OCI-LY1 (cell line): ENCODE results near the gene ZIC4.

Experiments
- H2AFZ ChIP-seq: fragments of 200-600 bp; sonication (generic), shearing (Covaris generic); 2 replicates; pipeline ENCODE4 v1.6.0; 2014; ENCODE audit warnings: antibody characterized with exemption, mild to moderate bottlenecking, low read length
- H3F3A ChIP-seq: fragments of 200-600 bp; sonication (generic), shearing (Covaris generic); 2 replicates; pipeline ENCODE4 v1.6.0; 2014; ENCODE audit warnings: mild to moderate bottlenecking, antibody characterized with exemption, low read length, moderate library complexity; ENCODE audit not compliant: insufficient read depth
- H3K27ac ChIP-seq: fragments of 200-600 bp; sonication (generic); 2 replicates; pipeline ENCODE4 v1.5.1; 2014; ENCODE audit warnings: low read length, mixed run types, mild to moderate bottlenecking, low read depth; ENCODE audit not compliant: poor library complexity, severe bottlenecking
- H3K27me3 ChIP-seq: fragments of 200-600 bp; sonication (generic); 2 replicates; pipeline ENCODE4 v1.6.0; 2014; ENCODE audit warnings: antibody characterized with exemption, mild to moderate bottlenecking, low read length, moderate library complexity; ENCODE audit not compliant: insufficient read depth
- H3K36me3 ChIP-seq: fragments of 200-600 bp; sonication (generic); 2 replicates; pipeline ENCODE4 v1.6.1; 2014; ENCODE audit warnings: mild to moderate bottlenecking, antibody characterized with exemption, low read length, moderate library complexity, mixed read lengths; ENCODE audit not compliant: insufficient read depth
- H3K4me1 ChIP-seq: fragments of 200-600 bp; sonication (generic); 2 replicates; pipeline ENCODE4 v1.5.1; 2014; ENCODE audit warnings: mild to moderate bottlenecking, low read length, moderate library complexity; ENCODE audit not compliant: insufficient read depth, severe bottlenecking
- H3K4me2 ChIP-seq: fragments of 200-600 bp; sonication (generic), shearing (Covaris generic); 2 replicates; pipeline ENCODE4 v1.6.1; 2014; ENCODE audit warnings: low read length
- H3K4me3 ChIP-seq: fragments of 200-600 bp; sonication (generic); 2 replicates; pipeline ENCODE4 v1.5.1; 2014; ENCODE audit warnings: low read length, low read depth, mild to moderate bottlenecking, mixed read lengths; ENCODE audit not compliant: poor library complexity, severe bottlenecking
- H3K79me2 ChIP-seq: fragments of 200-600 bp; shearing (Covaris generic); 2 replicates; pipeline ENCODE4 v1.6.1; 2016; ENCODE audit warnings: mixed run types, low read length, mixed read lengths; ENCODE audit not compliant: insufficient read depth
- H3K9ac ChIP-seq: fragments of 200-600 bp; sonication (generic), shearing (Covaris generic); 2 replicates; pipeline ENCODE4 v1.6.1; 2014; ENCODE audit warnings: mild to moderate bottlenecking, low read length, mixed read lengths
- H3K9me2 ChIP-seq: fragments of 200-600 bp; sonication (generic), shearing (Covaris generic); 2 replicates; pipeline ENCODE4 v1.6.1; 2014; ENCODE audit warnings: low read depth, mild to moderate bottlenecking, low read length, mixed read lengths
- H3K9me3 ChIP-seq: fragments of 200-600 bp; shearing (Covaris generic); 2 replicates; pipeline ENCODE4 v1.6.1; 2014; ENCODE audit warnings: low read length, mixed read lengths
- H4K20me1 ChIP-seq: fragments of 200-600 bp; sonication (generic), shearing (Covaris generic); 2 replicates; pipeline ENCODE4 v1.6.0; 2016; ENCODE audit warnings: mild to moderate bottlenecking, low read length; ENCODE audit not compliant: insufficient read depth
- EZH2 ChIP-seq: fragments of 200-600 bp; sonication (generic), shearing (Covaris generic); IDR thresholded peaks from 2 replicates; pipeline ENCODE4 v1.8.0; 2017; ENCODE audit warnings: borderline replicate concordance, mixed run types, mild to moderate bottlenecking, antibody characterized with exemption, low read length, moderate library complexity, mixed read lengths
- TF ChIP-seq, protein P1 (sequence below): fragments of 200-600 bp; sonication (generic), shearing (Covaris generic); IDR thresholded peaks from 2 replicates; pipeline ENCODE4 v1.5.1; 2017; ENCODE audit warnings: mild to moderate bottlenecking, antibody characterized with exemption, low read length, moderate library complexity, mixed read lengths

The ZIC4 gene

DNA sequence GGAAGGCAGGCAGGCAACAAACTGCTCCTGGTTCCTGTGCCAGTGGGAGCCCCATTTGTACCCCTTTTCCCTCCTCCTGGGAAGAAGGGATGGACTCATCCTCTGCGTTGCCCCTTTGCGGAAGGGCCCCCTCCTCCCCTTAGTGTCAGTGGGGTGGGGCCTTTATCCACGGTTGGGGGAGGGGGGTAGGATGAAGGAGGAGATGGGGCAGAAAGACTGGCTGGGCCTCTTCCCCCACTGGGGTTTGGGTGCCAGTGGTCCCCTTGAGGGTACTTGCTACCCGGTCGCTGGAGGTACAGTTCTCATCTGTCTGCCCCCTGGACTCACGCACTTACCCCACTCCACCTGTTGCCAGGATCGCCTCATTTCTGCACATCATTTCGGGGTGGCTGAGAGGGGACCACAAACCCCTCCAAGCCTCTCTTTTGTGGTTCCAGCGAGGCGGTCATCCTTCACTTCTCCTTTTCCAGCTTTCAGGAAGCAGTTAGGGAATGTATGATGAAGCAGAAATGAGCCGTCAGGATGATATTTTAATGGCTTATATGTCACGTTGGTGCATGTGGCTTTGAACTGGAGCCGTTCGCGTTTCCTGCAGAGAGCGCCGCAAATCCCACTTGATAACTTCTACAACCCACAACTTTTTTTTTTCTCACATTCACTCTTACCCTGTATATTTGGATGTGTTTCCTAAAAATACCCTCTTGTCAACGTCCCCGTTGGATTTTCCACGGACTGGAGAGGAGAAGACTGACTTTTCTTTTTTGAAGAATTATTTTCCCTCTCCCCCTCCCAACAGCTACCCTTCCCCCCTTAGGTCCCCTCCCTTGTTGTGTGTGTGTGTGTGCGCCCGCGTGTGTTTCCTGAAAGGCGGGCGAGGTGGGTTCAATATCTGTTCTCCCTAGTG, at the start of gene ZIC4:
Gene ZIC4 (minus strand): TSS at position 516 of the 904 bp plus-strand sequence. CDS start 3,746 bp downstream, outside the sequence.
- Histone ChIP-seq H3K27me3 (0 out of 2 replicates have a peak, but pooled peaks cover 10% of the 10 kb centered on the region), H3K4me1 (no peaks in the 10 kb centered on the region), H3K36me3 (no peaks in the 10 kb centered on the region), H3F3A (no peaks in the 10 kb centered on the region), H4K20me1 (no peaks in the 10 kb centered on the region), H3K79me2 (no peaks in the 10 kb centered on the region), H3K4me3 (no peak within 1 kb of the TSS), H3K9me2 (no peaks in the 10 kb centered on the region), H3K9me3 (no peaks in the 10 kb centered on the region), H2AFZ (no peak within 1 kb of the TSS), H3K9ac (no peak within 1 kb of the TSS), H3K27ac (no peak within 1 kb of the TSS), H3K4me2 (no peak within 1 kb of the TSS)
- TF ChIP-seq, protein P1, sequence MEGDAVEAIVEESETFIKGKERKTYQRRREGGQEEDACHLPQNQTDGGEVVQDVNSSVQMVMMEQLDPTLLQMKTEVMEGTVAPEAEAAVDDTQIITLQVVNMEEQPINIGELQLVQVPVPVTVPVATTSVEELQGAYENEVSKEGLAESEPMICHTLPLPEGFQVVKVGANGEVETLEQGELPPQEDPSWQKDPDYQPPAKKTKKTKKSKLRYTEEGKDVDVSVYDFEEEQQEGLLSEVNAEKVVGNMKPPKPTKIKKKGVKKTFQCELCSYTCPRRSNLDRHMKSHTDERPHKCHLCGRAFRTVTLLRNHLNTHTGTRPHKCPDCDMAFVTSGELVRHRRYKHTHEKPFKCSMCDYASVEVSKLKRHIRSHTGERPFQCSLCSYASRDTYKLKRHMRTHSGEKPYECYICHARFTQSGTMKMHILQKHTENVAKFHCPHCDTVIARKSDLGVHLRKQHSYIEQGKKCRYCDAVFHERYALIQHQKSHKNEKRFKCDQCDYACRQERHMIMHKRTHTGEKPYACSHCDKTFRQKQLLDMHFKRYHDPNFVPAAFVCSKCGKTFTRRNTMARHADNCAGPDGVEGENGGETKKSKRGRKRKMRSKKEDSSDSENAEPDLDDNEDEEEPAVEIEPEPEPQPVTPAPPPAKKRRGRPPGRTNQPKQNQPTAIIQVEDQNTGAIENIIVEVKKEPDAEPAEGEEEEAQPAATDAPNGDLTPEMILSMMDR, result no peak
- no peak for TF ChIP-seq EZH2

DNA sequence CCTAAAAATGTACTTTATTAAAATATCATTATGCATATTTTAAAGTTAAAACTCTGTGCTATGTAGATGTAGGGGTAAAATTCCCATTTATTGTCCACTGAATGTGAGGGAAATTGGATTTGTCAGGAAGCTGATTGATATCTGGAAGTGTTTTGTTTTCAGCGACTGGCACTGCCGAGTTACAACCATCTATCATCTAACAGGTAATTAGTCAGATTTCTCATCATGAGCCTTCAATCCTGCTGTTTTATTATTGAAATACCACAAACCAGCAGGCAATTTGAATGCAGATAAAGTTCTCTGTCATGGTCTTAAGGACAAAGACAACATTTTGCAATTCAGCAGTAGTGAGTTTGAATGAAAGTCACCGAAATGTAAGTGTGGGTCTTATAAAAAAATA, 43.3 kb upstream of the ZIC4 start:
- H2AFZ ChIP-seq, result no peak overlapping the region
- H3K9me2 ChIP-seq, result no peaks in the 10 kb centered on the region
- H3K4me3 ChIP-seq, result no peak overlapping the region
- H3K9ac ChIP-seq, result no peak overlapping the region
- no peaks in the 10 kb centered on the region for H3K27me3 ChIP-seq
- no peak for TF ChIP-seq EZH2
- TF ChIP-seq, protein P1, result no peak
- H3K4me2 ChIP-seq, result no peak overlapping the region
- no peaks in the 10 kb centered on the region for H3K36me3 ChIP-seq
- H3K9me3 ChIP-seq, result no peaks in the 10 kb centered on the region
- H3K27ac ChIP-seq, result no peak overlapping the region
- no peaks in the 10 kb centered on the region for H3K4me1 ChIP-seq
- H4K20me1 ChIP-seq, result no peaks in the 10 kb centered on the region
- no peaks in the 10 kb centered on the region for H3F3A ChIP-seq
- no peaks in the 10 kb centered on the region for H3K79me2 ChIP-seq

DNA sequence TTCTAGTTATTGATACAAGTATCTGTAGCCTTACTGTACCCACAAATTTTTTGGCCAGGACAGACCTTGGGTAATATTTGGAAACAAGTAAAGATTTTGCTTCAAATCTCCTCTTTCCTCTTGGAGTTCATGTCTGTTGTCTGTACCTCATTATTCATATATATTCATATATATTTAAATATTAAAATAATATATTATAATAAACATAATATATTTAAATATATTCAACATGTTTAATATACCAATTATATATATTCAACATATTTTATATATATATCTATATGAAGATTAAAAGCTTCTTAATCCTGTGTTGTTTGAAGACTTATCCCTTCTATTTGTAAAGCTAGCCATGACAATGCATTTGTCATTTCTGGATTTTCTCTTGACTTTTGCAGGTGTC, 40.9 kb upstream of the ZIC4 start:
- no peaks in the 10 kb centered on the region for H3K4me1 ChIP-seq
- no peak overlapping the region for H3K27ac ChIP-seq
- no peak overlapping the region for H3K4me3 ChIP-seq
- no peaks in the 10 kb centered on the region for H3K27me3 ChIP-seq
- H3K4me2 ChIP-seq, result no peak overlapping the region
- no peak overlapping the region for H3K9ac ChIP-seq
- no peaks in the 10 kb centered on the region for H3F3A ChIP-seq
- H3K9me2 ChIP-seq, result no peaks in the 10 kb centered on the region
- H3K9me3 ChIP-seq, result no peaks in the 10 kb centered on the region
- H2AFZ ChIP-seq, result no peak overlapping the region
- no peaks in the 10 kb centered on the region for H3K36me3 ChIP-seq
- H4K20me1 ChIP-seq, result no peaks in the 10 kb centered on the region
- TF ChIP-seq EZH2, result no peak
- TF ChIP-seq, protein P1, result no peak
- H3K79me2 ChIP-seq, result no peaks in the 10 kb centered on the region
